Activated naive CD4-positive, alpha-beta T cell treated with anti-CD3 and anti-CD28 coated beads, Interleukin-2, amount 10 ng/mL, durations not matched to agents 7 days and 5 days (primary cell): Measurements from ENCODE around the gene PRMT7.
"Not testable (repeated sequence)": the region's sequence is repeated elsewhere in the genome, so short reads cannot be mapped to it uniquely, and the experiment has no call there.

Experiments
- CTCF ChIA-PET: fragments of 350-600 bp; sonication (Branson Sonifier 250); formaldehyde crosslinking; loops from one replicate; lab custom pipeline; 2021; ENCODE audit warnings: antibody characterized with exemption; lab: Charles Lee
- DNase-seq: peaks from one replicate; pipeline ENCODE4 v3.0.0-alpha.2; 2020
- H3K27ac Mint-ChIP-seq: one replicate; pipeline ENCODE4 v1.8.0; 2021; ENCODE audit warnings: mild to moderate bottlenecking, moderate library complexity, mixed read lengths
- H3K27me3 Mint-ChIP-seq: one replicate; pipeline ENCODE4 v1.8.0; 2021; ENCODE audit warnings: mild to moderate bottlenecking, mixed read lengths
- H3K36me3 Mint-ChIP-seq: one replicate; pipeline ENCODE4 v1.8.0; 2021; ENCODE audit warnings: mixed read lengths
- H3K4me1 Mint-ChIP-seq: one replicate; pipeline ENCODE4 v1.8.0; 2021; ENCODE audit warnings: mixed read lengths
- H3K4me3 Mint-ChIP-seq: one replicate; pipeline ENCODE4 v1.8.0; 2021; ENCODE audit warnings: mild to moderate bottlenecking, moderate library complexity, mixed read lengths
- H3K9me3 Mint-ChIP-seq: one replicate; pipeline ENCODE4 v1.8.0; 2021; ENCODE audit warnings: mixed read lengths

The PRMT7 gene

DNA sequence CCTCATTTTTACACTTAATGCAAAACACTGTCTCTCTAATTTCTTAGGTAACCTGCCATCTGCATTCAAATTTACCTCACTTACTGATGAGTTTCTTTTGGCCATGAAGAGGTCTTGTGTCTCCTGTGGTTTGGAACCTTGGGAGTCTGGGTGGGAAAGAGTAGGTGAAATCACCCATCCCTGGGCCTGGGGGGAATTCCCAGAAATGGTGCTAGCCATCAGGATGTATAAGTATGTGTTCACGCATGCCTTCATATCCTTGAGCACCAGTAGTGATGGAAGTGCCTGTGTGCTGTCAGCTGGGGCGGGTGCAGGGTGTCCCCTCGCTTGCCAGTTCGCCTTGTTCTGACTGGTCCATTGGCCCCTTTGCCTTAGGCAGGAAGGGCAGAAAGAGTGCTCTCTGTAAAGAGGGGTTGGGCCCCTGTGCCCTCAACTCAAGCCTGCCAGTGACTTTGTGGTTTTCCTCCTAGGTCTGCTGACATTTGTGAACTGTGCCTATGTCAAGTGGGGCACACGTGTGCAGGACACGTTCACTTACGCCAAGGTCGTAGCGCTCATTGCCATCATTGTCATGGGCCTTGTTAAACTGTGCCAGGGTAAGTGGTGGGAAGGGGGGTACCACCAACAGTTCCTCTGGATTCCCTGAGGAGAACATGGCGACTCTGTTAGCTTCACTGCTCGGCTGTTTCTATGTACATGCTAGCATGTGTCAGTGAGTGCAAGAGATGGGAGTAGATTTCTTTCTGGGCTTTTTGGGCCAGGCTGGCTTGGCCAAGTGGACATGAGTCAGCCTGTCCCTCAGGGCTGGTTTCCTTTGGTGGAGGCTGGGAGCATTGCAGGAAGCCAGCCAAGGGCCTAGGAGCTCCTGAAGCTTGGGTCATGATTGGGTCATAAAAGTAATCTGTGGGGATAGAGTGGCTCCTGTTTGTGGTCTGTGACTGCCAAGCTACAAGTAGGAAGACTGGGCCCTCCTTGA, 23.3 kb upstream of the PRMT7 start:
- H3K36me3 Mint-ChIP-seq, result peaks cover 75% of the 10 kb centered on the region
- H3K4me3 Mint-ChIP-seq, result peak overlapping the region; percentile 73
- peak overlapping the region; percentile 86 for H3K27ac Mint-ChIP-seq
- DNase-seq, result peak; percentile 60
- no peaks in the 10 kb centered on the region for H3K27me3 Mint-ChIP-seq
- CTCF ChIA-PET, result interaction anchor here (1.0 to 4.0 kb wide), 5 partner anchors 12 to 41 kb away, joined by 3 to 58 read pairs (median 5); partner anchors contain the start of genes PRMT7, SLC7A6 and SLC7A6OS
- H3K9me3 Mint-ChIP-seq, result no peaks in the 10 kb centered on the region
- H3K4me1 Mint-ChIP-seq, result peaks cover 95% of the 10 kb centered on the region

DNA sequence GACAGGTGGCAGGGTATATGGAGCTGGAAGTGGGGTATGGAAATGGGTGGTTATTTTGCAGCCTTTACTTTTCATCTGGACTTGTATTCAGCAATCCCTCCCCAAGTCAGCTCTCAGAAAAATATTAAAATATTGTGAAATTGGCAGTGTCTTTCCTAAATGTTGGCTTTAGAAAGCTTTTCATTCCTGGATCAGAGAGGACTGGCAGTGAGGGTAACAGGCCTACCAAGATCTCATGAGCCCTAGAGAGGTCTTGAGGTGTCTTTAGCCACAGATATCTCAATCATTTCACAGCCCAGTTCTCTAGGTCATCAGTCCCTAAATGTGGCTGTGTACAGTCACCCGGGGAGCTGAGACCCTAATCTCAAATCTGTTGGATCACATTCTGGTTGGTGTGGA, 22.6 kb upstream of the PRMT7 start:
- CTCF ChIA-PET, result interaction anchor here (1.0 to 4.0 kb wide), 5 partner anchors 12 to 40 kb away, joined by 3 to 58 read pairs (median 5); partner anchors contain the start of genes PRMT7, SLC7A6 and SLC7A6OS
- Mint-ChIP-seq H3K9me3 (no peaks in the 10 kb centered on the region), H3K4me3 (peak overlapping the region; percentile 73), H3K4me1 (peaks cover 92% of the 10 kb centered on the region), H3K27ac (peak overlapping the region; percentile 86), H3K36me3 (peaks cover 73% of the 10 kb centered on the region), H3K27me3 (no peaks in the 10 kb centered on the region)
- no peak for DNase-seq

GRCh38 chr16:68288796-68289195, 22.0 kb upstream of the PRMT7 start:
- H3K36me3 Mint-ChIP-seq, result peaks cover 72% of the 10 kb centered on the region
- DNase-seq, H3K4me3 Mint-ChIP-seq, H3K27me3 Mint-ChIP-seq, H3K9me3 Mint-ChIP-seq: not testable (repeated sequence)
- H3K4me1 Mint-ChIP-seq, result peaks cover 90% of the 10 kb centered on the region
- H3K27ac Mint-ChIP-seq, result peak overlapping the region; percentile 86
- CTCF ChIA-PET, result interaction anchor here (1.1 to 4.0 kb wide), 3 partner anchors 22 to 40 kb away, joined by 4 to 58 read pairs (median 7); partner anchors contain the start of genes PRMT7, SLC7A6 and SLC7A6OS

DNA sequence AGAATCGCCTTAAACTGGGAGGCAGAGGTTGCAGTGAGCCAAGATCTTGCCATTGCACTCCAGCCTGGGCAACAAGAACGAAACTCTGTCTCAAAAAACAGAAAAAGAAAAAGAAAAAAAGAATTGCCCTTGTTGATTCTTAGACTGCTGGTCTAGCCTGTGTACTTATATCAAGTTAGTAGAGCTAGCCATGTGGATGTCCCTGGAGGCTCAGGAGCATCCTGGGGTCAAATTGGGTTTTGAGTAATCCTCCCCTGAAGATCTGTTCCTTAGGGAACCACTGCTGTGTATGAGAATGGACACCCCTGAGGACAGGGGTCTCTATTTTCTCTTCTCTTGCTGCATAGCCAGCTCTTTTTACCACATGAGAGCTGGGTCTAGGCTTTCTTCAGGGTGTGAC, 21.6 kb upstream of the PRMT7 start:
- no peak for DNase-seq
- no peaks in the 10 kb centered on the region for H3K27me3 Mint-ChIP-seq
- H3K9me3 Mint-ChIP-seq, result no peaks in the 10 kb centered on the region
- peaks cover 71% of the 10 kb centered on the region for H3K36me3 Mint-ChIP-seq
- peaks cover 88% of the 10 kb centered on the region for H3K4me1 Mint-ChIP-seq
- peak overlapping the region; percentile 22 for H3K4me3 Mint-ChIP-seq
- CTCF ChIA-PET, result interaction anchor here (1.6 to 4.0 kb wide), 2 partner anchors 15 to 26 kb away, joined by 8 to 58 read pairs; partner anchors contain the start of gene SLC7A6
- H3K27ac Mint-ChIP-seq, result peak overlapping the region; percentile 86

- H3K9me3 Mint-ChIP-seq, result no peaks in the 10 kb centered on the region
- H3K4me1 Mint-ChIP-seq, result peaks cover 84% of the 10 kb centered on the region
- H3K27ac Mint-ChIP-seq, result peak overlapping the region; percentile 86
- DNase-seq, result peak; percentile 70
- no peaks in the 10 kb centered on the region for H3K27me3 Mint-ChIP-seq
- H3K36me3 Mint-ChIP-seq, result peaks cover 69% of the 10 kb centered on the region
- H3K4me3 Mint-ChIP-seq, result peak overlapping the region; percentile 57
- CTCF ChIA-PET, result interaction anchor here (1.6 to 4.0 kb wide), 2 partner anchors 16 to 26 kb away, joined by 8 to 58 read pairs; partner anchors contain the start of gene SLC7A6
These were observed 21.0 kb upstream of the PRMT7 start for GRCh38 chr16:68289621-68290329.

- Mint-ChIP-seq H3K36me3 (peaks cover 71% of the 10 kb centered on the region), H3K27ac (peak overlapping the region; percentile 86), H3K9me3 (no peaks in the 10 kb centered on the region), H3K4me3 (peak overlapping the region; percentile 57), H3K4me1 (peaks cover 77% of the 10 kb centered on the region), H3K27me3 (no peaks in the 10 kb centered on the region)
- CTCF ChIA-PET, result interaction anchor here (1.6 to 4.0 kb wide), 2 partner anchors 16 to 27 kb away, joined by 8 to 58 read pairs; partner anchors contain the start of gene SLC7A6
- DNase-seq, result no peak
These were observed 20.4 kb upstream of the PRMT7 start for GRCh38 chr16:68290450-68290849.

DNA sequence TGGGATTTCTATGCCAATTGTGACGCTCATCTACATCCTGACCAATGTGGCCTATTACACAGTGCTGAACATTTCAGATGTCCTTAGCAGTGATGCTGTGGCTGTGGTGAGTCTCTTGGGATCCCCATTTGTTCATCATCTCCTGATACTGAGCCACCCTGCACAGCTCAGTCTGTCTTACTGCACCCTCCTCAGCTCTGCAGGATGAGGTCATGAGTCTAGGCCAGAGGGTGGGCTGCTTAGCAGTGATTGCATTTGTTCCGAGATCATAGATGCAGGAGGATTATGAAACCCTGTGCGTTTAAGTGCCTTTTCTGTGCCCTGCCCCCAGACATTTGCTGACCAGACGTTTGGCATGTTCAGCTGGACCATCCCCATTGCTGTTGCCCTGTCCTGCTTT, 19.6 kb upstream of the PRMT7 start:
- no peak for DNase-seq
- Mint-ChIP-seq H3K4me3 (no peak overlapping the region), H3K9me3 (no peaks in the 10 kb centered on the region), H3K27me3 (no peaks in the 10 kb centered on the region), H3K27ac (peak overlapping the region; percentile 86), H3K4me1 (peaks cover 71% of the 10 kb centered on the region), H3K36me3 (peaks cover 75% of the 10 kb centered on the region)
- CTCF ChIA-PET, result interaction anchor here (0.8 to 4.0 kb wide), 5 partner anchors 15 to 37 kb away, joined by 3 to 58 read pairs (median 6); partner anchors contain the start of genes PRMT7, SLC7A6 and SLC7A6OS

GRCh38 chr16:68292425-68292824, 18.4 kb upstream of the PRMT7 start:
- H3K27ac Mint-ChIP-seq, result peak overlapping the region; percentile 86
- H3K36me3 Mint-ChIP-seq, result peaks cover 75% of the 10 kb centered on the region
- no peak for DNase-seq
- H3K4me3 Mint-ChIP-seq, result no peak overlapping the region
- CTCF ChIA-PET, result interaction anchor here (1.3 to 1.5 kb wide), 3 partner anchors 19 to 36 kb away, joined by 4 to 10 read pairs (median 6); partner anchors contain the start of genes PRMT7, SLC7A6 and SLC7A6OS
- H3K9me3 Mint-ChIP-seq, result no peaks in the 10 kb centered on the region
- H3K27me3 Mint-ChIP-seq, result no peaks in the 10 kb centered on the region
- H3K4me1 Mint-ChIP-seq, result peaks cover 61% of the 10 kb centered on the region

DNA sequence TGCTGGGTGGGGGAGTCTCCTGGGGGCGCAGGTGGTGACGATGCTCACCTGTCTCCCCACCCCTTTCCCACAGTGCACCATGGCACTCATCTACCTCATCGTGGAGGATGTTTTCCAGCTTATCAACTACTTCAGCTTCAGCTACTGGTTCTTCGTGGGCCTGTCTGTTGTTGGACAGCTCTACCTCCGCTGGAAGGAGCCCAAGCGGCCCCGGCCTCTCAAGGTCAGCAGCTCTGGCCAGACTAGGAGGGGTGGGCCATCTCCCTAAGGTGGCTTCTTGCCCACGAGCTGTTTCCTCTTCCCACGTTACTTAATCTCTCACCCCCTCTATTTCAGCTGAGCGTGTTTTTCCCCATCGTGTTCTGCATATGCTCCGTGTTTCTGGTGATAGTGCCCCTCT, 14.5 kb upstream of the PRMT7 start:
- CTCF ChIA-PET, result interaction anchor here (1.8 to 2.8 kb wide), 2 partner anchors 32 to 35 kb away, joined by 8 to 10 read pairs; partner anchors contain the start of gene SLC7A6
- H3K27me3 Mint-ChIP-seq, result no peaks in the 10 kb centered on the region
- no peak for DNase-seq
- H3K36me3 Mint-ChIP-seq, result peaks cover 75% of the 10 kb centered on the region
- H3K27ac Mint-ChIP-seq, result no peak overlapping the region
- H3K9me3 Mint-ChIP-seq, result no peaks in the 10 kb centered on the region
- peaks cover 26% of the 10 kb centered on the region for H3K4me1 Mint-ChIP-seq
- no peak overlapping the region for H3K4me3 Mint-ChIP-seq

GRCh38 chr16:68296693-68297092, 14.1 kb upstream of the PRMT7 start:
- Mint-ChIP-seq H3K9me3 (no peaks in the 10 kb centered on the region), H3K27ac (no peak overlapping the region), H3K36me3 (peaks cover 74% of the 10 kb centered on the region), H3K4me1 (peaks cover 22% of the 10 kb centered on the region), H3K4me3 (no peak overlapping the region), H3K27me3 (no peaks in the 10 kb centered on the region)
- CTCF ChIA-PET, result interaction anchor here (1.8 to 2.8 kb wide), 2 partner anchors 33 to 35 kb away, joined by 8 to 10 read pairs; partner anchors contain the start of gene SLC7A6
- DNase-seq, result no peak

DNA sequence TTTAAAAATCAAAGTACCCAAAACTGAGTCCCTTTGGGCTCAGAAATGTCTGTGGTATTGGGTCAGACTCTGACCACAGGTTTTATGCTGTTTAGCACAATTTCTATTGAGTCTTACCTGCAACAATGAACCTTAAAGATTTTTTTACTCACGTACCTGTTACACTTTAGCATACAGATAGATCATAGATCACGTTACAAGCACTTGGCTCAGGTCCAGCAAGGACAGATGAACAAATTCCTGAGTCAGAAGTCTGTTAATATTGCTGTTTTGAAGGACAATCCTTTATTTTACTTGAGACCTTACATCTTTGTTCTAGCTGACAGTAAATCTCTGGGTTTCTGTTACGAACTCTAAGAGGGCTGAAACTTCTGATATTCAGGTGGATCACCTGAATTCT, 12.9 kb upstream of the PRMT7 start:
- Mint-ChIP-seq H3K27ac (no peak overlapping the region), H3K9me3 (no peaks in the 10 kb centered on the region), H3K36me3 (peaks cover 72% of the 10 kb centered on the region), H3K4me3 (no peak overlapping the region), H3K27me3 (no peaks in the 10 kb centered on the region), H3K4me1 (peaks cover 10% of the 10 kb centered on the region)
- CTCF ChIA-PET, result interaction anchor here (1.8 to 2.8 kb wide), 2 partner anchors 34 to 36 kb away, joined by 8 to 10 read pairs; partner anchors contain the start of gene SLC7A6
- no peak for DNase-seq

GRCh38 chr16:68298312-68298711, 12.5 kb upstream of the PRMT7 start:
- Mint-ChIP-seq H3K27ac (no peak overlapping the region), H3K4me1 (peaks cover 9% of the 10 kb centered on the region), H3K27me3 (no peaks in the 10 kb centered on the region), H3K4me3 (no peak overlapping the region), H3K9me3 (no peaks in the 10 kb centered on the region), H3K36me3 (peaks cover 72% of the 10 kb centered on the region)
- no peak for DNase-seq
- CTCF ChIA-PET, result interaction anchor here (3.0 kb wide), 1 partner anchor 37 kb away, joined by 20 read pairs; no protein-coding TSS in a partner anchor

GRCh38 chr16:68298907-68299561, 11.8 kb upstream of the PRMT7 start:
- no peaks in the 10 kb centered on the region for H3K27me3 Mint-ChIP-seq
- DNase-seq, result no peak
- peak overlapping the region; percentile 26 for H3K27ac Mint-ChIP-seq
- CTCF ChIA-PET, result interaction anchor here (1.8 to 3.0 kb wide), 2 partner anchors 35 to 37 kb away, joined by 12 to 20 read pairs; partner anchors contain the start of gene SLC7A6
- H3K4me3 Mint-ChIP-seq, result no peak overlapping the region
- no peaks in the 10 kb centered on the region for H3K9me3 Mint-ChIP-seq
- H3K4me1 Mint-ChIP-seq, result peaks cover 9% of the 10 kb centered on the region
- peaks cover 75% of the 10 kb centered on the region for H3K36me3 Mint-ChIP-seq
